GM12891 (cell line): Measurements from ENCODE around the gene DGCR8.

ENCODE experiments used
- POLR2A ChIP-seq: IDR thresholded peaks from 2 replicates; pipeline ENCODE4 v1.6.1; 2011; ENCODE audit warnings: low read depth, low read length, control low read depth
- POLR2AphosphoS5 ChIP-seq: IDR thresholded peaks from 2 replicates; pipeline ENCODE4 v1.6.1; 2011; ENCODE audit warnings: low read depth, low read length, control low read depth
- TAF1 ChIP-seq: IDR thresholded peaks from 2 replicates; pipeline ENCODE4 v1.6.1; 2011; ENCODE audit warnings: low read depth, low read length, control low read depth

DNA sequence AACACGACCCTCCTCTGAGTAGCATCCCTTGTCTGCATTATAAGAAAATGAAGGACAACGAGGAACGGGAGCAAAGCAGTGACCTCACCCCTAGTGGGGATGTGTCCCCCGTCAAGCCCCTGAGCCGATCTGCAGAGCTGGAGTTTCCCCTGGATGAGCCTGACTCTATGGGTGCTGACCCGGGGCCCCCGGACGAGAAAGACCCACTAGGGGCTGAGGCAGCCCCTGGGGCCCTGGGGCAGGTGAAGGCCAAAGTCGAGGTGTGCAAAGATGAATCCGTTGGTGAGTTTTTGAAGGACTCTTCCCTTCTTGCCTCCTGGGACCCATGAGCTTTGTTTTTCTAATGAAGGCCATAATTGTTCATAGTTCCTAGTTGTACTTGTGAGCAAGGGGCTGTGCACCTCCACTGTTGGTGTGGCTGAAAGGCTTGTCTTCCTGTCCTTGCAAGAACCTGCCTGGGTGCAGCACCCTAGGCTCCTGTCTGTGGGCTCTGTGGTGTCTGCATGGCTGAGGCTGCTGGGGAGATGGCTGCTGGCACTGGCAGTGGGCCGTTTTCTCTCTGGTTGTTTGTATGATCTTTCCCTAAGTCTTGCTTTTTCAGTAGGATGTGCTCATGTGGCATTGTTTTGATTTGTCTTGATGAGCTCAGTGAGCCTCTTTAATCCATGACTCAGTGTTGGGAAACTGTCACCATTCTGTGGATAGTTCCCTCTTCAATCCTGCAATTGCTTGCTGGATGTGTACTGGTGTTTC, 10.1 kb downstream of the DGCR8 start:
- TF ChIP-seq TAF1 (no peak), POLR2AphosphoS5 (no peak), POLR2A (no peak)
